Aorta (tissue), 5 donors: ENCODE results near the gene ATRAID. TPM values are rescaled to one million over a fixed set of nuclear protein-coding genes. Genes with fewer than 3 reads are reported as not detected.
A peak's percentile ranks its signal among the peaks of the same experiment; 100 is the strongest.
"Not testable (repeated sequence)": the region's sequence is repeated elsewhere in the genome, so short reads cannot be mapped to it uniquely, and the experiment has no call there.

Experiments
- ATAC-seq: fragments of 200-7000 bp; cut with Tn5 transposase; one replicate; pipeline ENCODE4 v1.9.1; 2022; ENCODE audit warnings: moderate library complexity; ENCODE audit not compliant: low FRiP score
- DNase-seq, 2 donors: peaks; one replicate each; pipeline ENCODE4 v3.0.0-alpha.2; 2020
- H3K27ac ChIP-seq, 2 donors: one replicate each; pipeline ENCODE4 v1.5.1; 2013; ENCODE audit warnings: low read length in 2 of 2, mild to moderate bottlenecking in 2 of 2, moderate library complexity in 2 of 2, control low read depth in 1 of 2, inconsistent platforms in 1 of 2, low read depth in 1 of 2
- H3K27me3 ChIP-seq, 2 donors: one replicate each; pipeline ENCODE4 v1.6.1; 2013; ENCODE audit warnings: control low read depth in 1 of 2, low read length in 1 of 2, mild to moderate bottlenecking in 1 of 2, moderate library complexity in 1 of 2; ENCODE audit not compliant: insufficient read depth in 2 of 2, control insufficient read depth in 1 of 2
- H3K36me3 ChIP-seq, 2 donors: one replicate each; pipeline ENCODE4 v1.6.1; 2013; ENCODE audit warnings: control low read depth in 1 of 2, low read length in 1 of 2, mild to moderate bottlenecking in 1 of 2; ENCODE audit not compliant: insufficient read depth in 2 of 2, control insufficient read depth in 1 of 2
- H3K4me1 ChIP-seq, 2 donors: one replicate each; pipeline ENCODE4 v1.6.1; 2013; ENCODE audit warnings: low read length in 2 of 2, control low read depth in 1 of 2, mild to moderate bottlenecking in 1 of 2, moderate library complexity in 1 of 2; ENCODE audit not compliant: insufficient read depth in 2 of 2, control insufficient read depth in 1 of 2
- H3K4me3 ChIP-seq, 2 donors: one replicate each; pipeline ENCODE4 v1.5.1; 2013; ENCODE audit warnings: low read length in 2 of 2, control low read depth in 1 of 2, mild to moderate bottlenecking in 1 of 2
- H3K9me3 ChIP-seq: one replicate; pipeline ENCODE4 v1.6.1; 2013; ENCODE audit warnings: mild to moderate bottlenecking, low read length; ENCODE audit not compliant: control insufficient read depth
- WGBS, 2 donors: extraction: QIAGEN DNeasy Blood & Tissue Kit; methylation state at CpG; one replicate each; pipeline ENCODE4 v1.1.7; 2013; 5-methylcytosine and 5-hydroxymethylcytosine counted together
- intact Hi-C, 2 donors: fragments of 100-400 bp; cut with DNase I; formaldehyde crosslinking; loops; one replicate each; pipeline versions ENCODE4 v1.14.2 to v1.15.0; 2022
- polyA plus RNA-seq, 2 donors: library from polyadenylated mRNA; stranded (reverse); fragments of 200-250 nt; gene quantifications; one replicate each; pipeline ENCODE4 v1.2.3, GENCODE V29; 2013
- total RNA-seq, 2 donors: library from RNA; stranded (reverse); fragmentation: NEBNext Ultra II Directional; extraction: Animal tissue kit (Norgen Biotek cat#: 25700); gene quantifications; one replicate each; pipeline ENCODE4 v1.2.1, GENCODE V29; 2021
- donor health status: healthy with polysubstance abuse.
- donor health status: Bipolar disorder and iron deficiency.
- donor health status: DM: no; HTN: no; CAD: no.
- donor health status: DM: no; HTN: no; CAD: no.
- donor health status: DM: yes; HTN: yes; CAD: no.

Gene ATRAID
- total and polyA plus RNA-seq, 4 donors = 66.9 to 176 (median 119) TPM

GRCh38 chr2:27189989-27190388, 21.9 kb upstream of the ATRAID start:
- H3K36me3 ChIP-seq = no peaks in the 10 kb centered on the region
- DNase-seq (no peak), ATAC-seq (no peak)
- no peaks in the 10 kb centered on the region for H3K27me3 ChIP-seq
- peaks cover 0 to 3% of the 10 kb centered on the region in 2 donors for H3K4me1 ChIP-seq
- intact Hi-C loops = loop anchor here (5.0 to 10.0 kb wide), 2 partner anchors 93 to 95 kb away; no protein-coding TSS in a partner anchor
- H3K27ac ChIP-seq = no peak overlapping the region
- no peak overlapping the region for H3K4me3 ChIP-seq
- no peaks in the 10 kb centered on the region for H3K9me3 ChIP-seq
- WGBS, 2 donors = 88 to 89% methylated on average over 8 of the region's 8 CpGs

- Histone ChIP-seq H3K27me3 (no peaks in the 10 kb centered on the region), H3K36me3 (no peaks in the 10 kb centered on the region), H3K4me1 (no peaks in the 10 kb centered on the region), H3K4me3 (no peak overlapping the region), H3K9me3 (no peaks in the 10 kb centered on the region), H3K27ac (no peak overlapping the region)
- 35 to 41% methylated on average over 8 of the region's 8 CpGs for WGBS, 2 donors
- intact Hi-C loops = loop anchor here (5.0 to 10.0 kb wide), 2 partner anchors 94 to 96 kb away; no protein-coding TSS in a partner anchor
- ATAC-seq = peak; percentile 87
- no peak for DNase-seq
Measured at GRCh38 chr2:27191070-27191829, 20.6 kb upstream of the ATRAID start.

GRCh38 chr2:27194538-27195354, 17.1 kb upstream of the ATRAID start:
- intact Hi-C loops = loop anchor here (5.0 to 10.0 kb wide), 2 partner anchors 97 to 100 kb away; no protein-coding TSS in a partner anchor
- no peak overlapping the region for H3K27ac ChIP-seq

GRCh38 chr2:27195799-27196198, 16.0 kb upstream of the ATRAID start:
- H3K27me3 ChIP-seq, H3K27ac ChIP-seq, H3K4me3 ChIP-seq, H3K4me1 ChIP-seq, DNase-seq, H3K9me3 ChIP-seq, ATAC-seq, H3K36me3 ChIP-seq: not testable (repeated sequence)
- WGBS, 2 donors = 73 to 90% methylated on average over 3 of the region's 3 CpGs
- intact Hi-C loops = loop anchor here in 1 of 2 donors (10.0 kb wide), 1 partner anchor 101 kb away; no protein-coding TSS in a partner anchor

More at GRCh38 chr2:27194538-27195354, 17.1 kb upstream of the ATRAID start:
- no peaks in the 10 kb centered on the region for H3K9me3 ChIP-seq
- no peaks in the 10 kb centered on the region for H3K4me1 ChIP-seq
- no peaks in the 10 kb centered on the region for H3K36me3 ChIP-seq
- ATAC-seq (no peak), DNase-seq (no peak)
- H3K27me3 ChIP-seq = no peaks in the 10 kb centered on the region
- H3K4me3 ChIP-seq = no peak overlapping the region
- WGBS, 2 donors = 54 to 58% methylated on average over 17 of the region's 17 CpGs

- intact Hi-C loops = loop anchor here in 1 of 2 donors (10.0 kb wide), 1 partner anchor 103 kb away; no protein-coding TSS in a partner anchor
- H3K4me3 ChIP-seq, H3K27ac ChIP-seq, H3K9me3 ChIP-seq, H3K36me3 ChIP-seq, ATAC-seq, H3K27me3 ChIP-seq, DNase-seq, H3K4me1 ChIP-seq: not testable (repeated sequence)
- 89 to 91% methylated on average over 3 of the region's 3 CpGs for WGBS, 2 donors
Measured at GRCh38 chr2:27198068-27198467, 13.8 kb upstream of the ATRAID start.

- H3K4me1 ChIP-seq = no peaks in the 10 kb centered on the region
- H3K36me3 ChIP-seq = peaks cover 0 to 2% of the 10 kb centered on the region in 2 donors
- no peak for DNase-seq
- intact Hi-C loops = loop anchor here in 1 of 2 donors (10.0 kb wide), 1 partner anchor 104 kb away; no protein-coding TSS in a partner anchor
- H3K4me3 ChIP-seq = no peak overlapping the region
- WGBS, 2 donors = 78 to 83% methylated on average over 2 of the region's 2 CpGs
- no peaks in the 10 kb centered on the region for H3K27me3 ChIP-seq
- no peaks in the 10 kb centered on the region for H3K9me3 ChIP-seq
- ATAC-seq = no peak
- no peak overlapping the region for H3K27ac ChIP-seq
Measured at GRCh38 chr2:27198627-27199026, 13.2 kb upstream of the ATRAID start.

GRCh38 chr2:27199241-27199640, 12.6 kb upstream of the ATRAID start:
- Histone ChIP-seq H3K27ac (no peak overlapping the region), H3K4me3 (no peak overlapping the region), H3K27me3 (no peaks in the 10 kb centered on the region), H3K4me1 (no peaks in the 10 kb centered on the region), H3K9me3 (no peaks in the 10 kb centered on the region), H3K36me3 (peaks cover 0 to 2% of the 10 kb centered on the region in 2 donors)
- 72 to 78% methylated on average over 2 of the region's 2 CpGs for WGBS, 2 donors
- DNase-seq (no peak), ATAC-seq (no peak)
- intact Hi-C loops = loop anchor here in 1 of 2 donors (10.0 kb wide), 1 partner anchor 104 kb away; no protein-coding TSS in a partner anchor

- ATAC-seq = no peak
- peaks cover 0 to 6% of the 10 kb centered on the region in 2 donors for H3K36me3 ChIP-seq
- no peak overlapping the region for H3K4me3 ChIP-seq
Measured at GRCh38 chr2:27201675-27202074, 10.2 kb upstream of the ATRAID start.

More at GRCh38 chr2:27201675-27202074, 10.2 kb upstream of the ATRAID start:
- no peak overlapping the region for H3K27ac ChIP-seq
- intact Hi-C loops = no loop called here
- no peak for DNase-seq
- H3K4me1 ChIP-seq = no peaks in the 10 kb centered on the region
- H3K9me3 ChIP-seq = no peaks in the 10 kb centered on the region
- 90 to 92% methylated on average over 7 of the region's 7 CpGs for WGBS, 2 donors
- no peaks in the 10 kb centered on the region for H3K27me3 ChIP-seq
